HepG2 (cell line): ENCODE measurements around the gene TRAPPC1. TPM values are rescaled to one million over a fixed set of nuclear protein-coding genes. Genes with fewer than 3 reads are reported as not detected.

Experiments
- AFF4 ChIP-seq: sonication (generic); formaldehyde crosslinking; IDR thresholded peaks from 2 replicates; pipeline ENCODE4 v1.4.0; 2020; ENCODE audit warnings: missing genetic modification reagents
- E2F5 ChIP-seq: sonication (generic); formaldehyde crosslinking; conservative IDR thresholded peaks from 2 replicates; pipeline ENCODE4 v1.4.0; 2020; ENCODE audit warnings: missing genetic modification reagents
- HNF4G ChIP-seq, 2 experiments: sonication (generic) in 1 of 2; formaldehyde crosslinking in 1 of 2; IDR thresholded peaks; 2 replicates each; pipeline versions ENCODE4 v1.4.0 to v1.6.1; 2011 to 2020; ENCODE audit warnings: borderline replicate concordance in 2 of 2, low read depth in 2 of 2, mild to moderate bottlenecking in 2 of 2, low read length in 1 of 2, missing genetic modification reagents in 1 of 2, moderate library complexity in 1 of 2
- ISL2 ChIP-seq: sonication (generic); formaldehyde crosslinking; IDR thresholded peaks from 2 replicates; pipeline ENCODE4 v1.5.0; 2020; ENCODE audit warnings: missing genetic modification reagents
- LCORL ChIP-seq, 2 experiments: fragments of 450-650 bp in 1 of 2; sonication (generic) in 1 of 2; formaldehyde crosslinking in 1 of 2; IDR thresholded peaks; 2 replicates each; pipeline versions ENCODE4 v1.5.0 to v1.6.1; 2017 to 2020; ENCODE audit warnings: antibody characterized with exemption in 1 of 2, missing genetic modification reagents in 1 of 2
- MAZ ChIP-seq, 2 experiments: sonication (generic) in 1 of 2; formaldehyde crosslinking in 1 of 2; IDR thresholded peaks; 2 replicates each; pipeline versions ENCODE4 v1.5.0 to v1.6.1; 2012 to 2020; ENCODE audit warnings: low read depth in 2 of 2, mild to moderate bottlenecking in 2 of 2, borderline replicate concordance in 1 of 2, improper control_type of control experiment in 1 of 2, low read length in 1 of 2, missing genetic modification reagents in 1 of 2, moderate library complexity in 1 of 2
- MYPOP ChIP-seq: sonication (generic); formaldehyde crosslinking; IDR thresholded peaks from 2 replicates; pipeline ENCODE4 v1.8.1; 2023; ENCODE audit warnings: mild to moderate bottlenecking, moderate library complexity, missing genetic modification reagents
- PAWR ChIP-seq: sonication (generic); formaldehyde crosslinking; IDR thresholded peaks from 2 replicates; pipeline ENCODE4 v1.4.0; 2020; ENCODE audit warnings: missing genetic modification reagents, mild to moderate bottlenecking, borderline replicate concordance
- REPIN1 ChIP-seq: sonication (generic); formaldehyde crosslinking; IDR thresholded peaks from 2 replicates; pipeline ENCODE4 v1.8.0; 2022; ENCODE audit warnings: missing genetic modification reagents, low read depth, mild to moderate bottlenecking, borderline replicate concordance
- REST ChIP-seq, 2 experiments: IDR thresholded peaks; 2 replicates each; pipeline ENCODE4 v1.6.1; 2011 to 2012; ENCODE audit warnings: low read length in 2 of 2, borderline replicate concordance in 1 of 2, low read depth in 1 of 2, mild to moderate bottlenecking in 1 of 2, moderate library complexity in 1 of 2
- RXRB ChIP-seq: IDR thresholded peaks from 2 replicates; pipeline ENCODE4 v1.6.1; 2016; ENCODE audit warnings: borderline replicate concordance, missing genetic modification reagents, missing compliant biosample characterization
- SYNCRIP ChIP-seq: fragments of 200-400 bp; formaldehyde crosslinking; IDR thresholded peaks from 2 replicates; pipeline ENCODE4 v1.6.1; 2018; ENCODE audit warnings: mild to moderate bottlenecking, low read depth, low read length; ENCODE audit not compliant: insufficient read depth
- ZMYM4 ChIP-seq: sonication (generic); formaldehyde crosslinking; IDR thresholded peaks from 2 replicates; pipeline ENCODE4 v1.8.1; 2023; ENCODE audit warnings: mild to moderate bottlenecking, missing genetic modification reagents
- ZNF556 ChIP-seq: sonication (generic); formaldehyde crosslinking; IDR thresholded peaks from 2 replicates; pipeline ENCODE4 v1.4.0; 2020; ENCODE audit warnings: mild to moderate bottlenecking, missing genetic modification reagents, borderline replicate concordance
- ZNF644 ChIP-seq: IDR thresholded peaks from 2 replicates; pipeline ENCODE4 v1.6.1; 2016; ENCODE audit warnings: low read depth
- ZSCAN21 ChIP-seq: sonication (generic); formaldehyde crosslinking; IDR thresholded peaks from 2 replicates; pipeline ENCODE4 v1.8.0; 2022; ENCODE audit warnings: mild to moderate bottlenecking, missing genetic modification reagents, moderate library complexity, borderline replicate concordance
- polyA plus RNA-seq, 8 experiments: library from polyadenylated mRNA; depleted of rRNA in 3 of 8; stranded (reverse) in 7 of 8; unstranded in 1 of 8; fragments of >200 nt; fragmentation: Illumina TruSeq in 4 of 8; extraction: Trizol in 4 of 8; gene quantifications; 2 replicates each; pipeline versions ENCODE4 v1.2.1 to v1.2.3, GENCODE V29; 2011 to 2016; ENCODE audit warnings: low read depth in 4 of 8, missing spikeins in 1 of 8, mixed read lengths in 1 of 8; ENCODE audit not compliant: insufficient read depth in 1 of 8
- total RNA-seq, 5 experiments: library from RNA; depleted of rRNA; stranded (reverse); fragments of >200 nt; fragmentation: Illumina TruSeq; extraction: Trizol; gene quantifications; 2 replicates each; pipeline ENCODE4 v1.2.3, GENCODE V29; 2016; ENCODE audit warnings: low read depth in 1 of 5

The TRAPPC1 gene
- total and polyA plus RNA-seq, 2 of the 13 experiments (the other 11 are each of a cell fraction or from before 2014, with no cell fraction given) = 28.1 to 44.9 TPM

GRCh38 chr17:7887482-7888183 is 44.1 kb downstream of the TRAPPC1 start (continued):
- TF ChIP-seq HNF4G (IDR thresholded peaks at IDR 0.05; ENCODE audit: borderline replicate concordance, low read depth, low read length) (no peak), HNF4G (CRISPR knock-in tag; IDR thresholded peaks at IDR 0.05; ENCODE audit: borderline replicate concordance, low read depth) (no peak), ZSCAN21 (CRISPR knock-in tag) (no peak), MAZ (IDR thresholded peaks at IDR 0.05; ENCODE audit: borderline replicate concordance, low read depth, low read length) (0 out of 2 replicates have a peak, but pooled peaks have one; percentile 39), MAZ (CRISPR knock-in tag; IDR thresholded peaks at IDR 0.05; ENCODE audit: low read depth) (0 out of 2 replicates have a peak, but pooled peaks have one; percentile 17), REST (IDR thresholded peaks at IDR 0.05; ENCODE audit: borderline replicate concordance in 1 of 2, low read depth in 1 of 2, low read length in 2 of 2) (no peak), RXRB (CRISPR knock-in tag) (peak; percentile 46; the same call in 1 of the 2 replicates), ZMYM4 (CRISPR knock-in tag) (peak; percentile 49; the same call in 1 of the 2 replicates), ZNF644 (CRISPR knock-in tag) (no peak), REPIN1 (CRISPR knock-in tag) (no peak), E2F5 (CRISPR knock-in tag) (peak; percentile 52; the same call in 1 of the 2 replicates), ZNF556 (CRISPR knock-in tag) (0 out of 2 replicates have a peak, but pooled peaks have one; percentile 42), AFF4 (CRISPR knock-in tag) (0 out of 2 replicates have a peak, but pooled peaks have one; percentile 39), ISL2 (CRISPR knock-in tag) (0 out of 2 replicates have a peak, but pooled peaks have one; percentile 36), PAWR (CRISPR knock-in tag) (no peak), MYPOP (peak; percentile 62; the same call in 1 of the 2 replicates), LCORL (IDR thresholded peaks at IDR 0.05) (no peak), LCORL (CRISPR knock-in tag; IDR thresholded peaks at IDR 0.05) (peak; percentile 62), SYNCRIP (no peak)
